GM21717 (cell line): ENCODE data around the gene PTPN3.

ENCODE experiments used
- ATAC-seq: cut with Tn5 transposase; IDR thresholded peaks from one replicate; pipeline ENCODE4 v1.9.1; 2021; ENCODE audit warnings: mild to moderate bottlenecking, moderate library complexity; ENCODE audit not compliant: unreplicated experiment

Gene PTPN3

GRCh38 chr9:109455391-109455790, 42.7 kb downstream of the PTPN3 start:
- no peak for ATAC-seq

DNA sequence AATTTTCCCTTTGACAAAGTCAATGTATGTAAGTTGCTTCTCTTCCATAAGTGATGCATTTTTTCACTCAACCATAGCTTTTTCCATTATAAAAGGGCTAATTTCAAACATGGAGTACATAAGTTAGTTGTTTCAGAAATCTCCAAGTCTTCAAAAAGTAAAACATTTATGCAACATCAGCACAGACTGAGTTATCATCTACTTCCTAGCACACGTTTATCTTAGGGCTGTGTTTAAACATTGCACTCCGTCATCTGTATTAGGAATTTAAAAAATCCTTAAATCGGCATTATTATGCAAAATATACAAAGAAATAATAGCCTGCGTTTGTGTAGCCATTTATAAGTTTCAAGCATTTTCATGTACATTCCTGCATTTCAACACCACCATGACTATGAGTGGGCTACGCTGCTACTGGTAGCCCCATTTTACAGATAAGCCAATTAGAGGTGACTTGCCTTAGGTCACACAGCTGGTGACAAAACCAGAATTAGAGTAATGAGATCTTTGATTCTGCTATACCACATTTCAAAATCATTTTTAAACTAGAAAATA, 43.4 kb downstream of the PTPN3 start:
- no peak for ATAC-seq

GRCh38 chr9:109454041-109454440, 44.1 kb downstream of the PTPN3 start:
- ATAC-seq: no peak

- ATAC-seq: no peak
These were observed 44.8 kb downstream of the PTPN3 start for GRCh38 chr9:109453210-109453842.

GRCh38 chr9:109452761-109453160, 45.3 kb downstream of the PTPN3 start:
- no peak for ATAC-seq

DNA sequence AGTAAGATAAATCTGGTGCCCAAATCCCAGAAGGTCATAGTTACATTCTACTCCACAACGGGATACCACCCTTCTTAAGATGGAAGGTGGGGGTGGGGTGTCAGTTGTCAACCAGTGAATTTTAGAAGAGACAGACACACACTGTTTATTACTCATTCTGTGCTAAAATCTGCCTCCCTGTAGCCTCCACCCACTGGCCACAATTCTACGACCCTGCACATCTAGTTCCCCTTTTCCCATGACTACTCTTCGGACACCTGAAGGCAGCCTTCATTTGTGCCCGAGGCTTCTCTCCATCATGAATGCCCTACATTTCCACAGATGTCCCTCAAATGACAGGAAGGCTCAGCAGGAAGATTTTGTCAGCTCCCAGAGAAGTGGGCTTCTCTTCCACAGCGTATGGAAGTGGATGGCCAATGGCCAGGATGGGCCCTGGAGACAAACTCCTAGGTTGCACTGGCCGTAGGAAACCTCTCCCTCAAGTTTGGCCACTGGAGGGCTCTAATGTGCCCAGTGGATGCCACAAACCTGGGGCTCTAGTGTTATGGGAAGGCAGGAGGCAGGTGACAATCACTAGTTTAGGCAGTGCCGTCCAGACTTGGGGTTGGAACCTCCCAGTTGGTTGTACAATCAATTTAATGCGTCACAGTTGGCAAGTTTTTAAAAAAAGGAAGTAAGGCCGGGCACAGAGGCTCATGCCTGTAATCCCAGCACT, 46.6 kb downstream of the PTPN3 start:
- ATAC-seq: no peak

DNA sequence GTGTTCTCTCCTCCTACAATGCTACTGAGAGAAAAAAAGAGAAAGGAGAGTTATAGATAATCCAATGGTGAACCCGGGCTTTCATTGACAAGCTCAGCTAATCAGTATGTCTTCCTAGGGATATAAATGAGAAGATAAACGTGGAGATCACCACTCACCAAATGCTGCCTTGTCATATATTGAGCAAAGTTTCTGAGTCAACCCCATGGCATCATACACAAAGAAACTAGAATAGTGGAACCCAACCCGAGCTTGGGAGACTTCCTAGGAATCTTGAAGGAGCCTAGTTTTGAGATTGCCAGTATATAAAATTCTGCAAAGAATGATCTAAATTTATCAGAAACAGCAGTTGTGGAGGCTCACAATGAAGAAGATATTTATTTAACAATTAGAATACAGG, 47.8 kb downstream of the PTPN3 start:
- no peak for ATAC-seq

- no peak for ATAC-seq
These were observed 48.9 kb downstream of the PTPN3 start for GRCh38 chr9:109449036-109449798.

- ATAC-seq: no peak
These were observed 49.9 kb downstream of the PTPN3 start for GRCh38 chr9:109448223-109448622.

- ATAC-seq: no peak
These were observed 50.6 kb downstream of the PTPN3 start for GRCh38 chr9:109447329-109448076.

DNA sequence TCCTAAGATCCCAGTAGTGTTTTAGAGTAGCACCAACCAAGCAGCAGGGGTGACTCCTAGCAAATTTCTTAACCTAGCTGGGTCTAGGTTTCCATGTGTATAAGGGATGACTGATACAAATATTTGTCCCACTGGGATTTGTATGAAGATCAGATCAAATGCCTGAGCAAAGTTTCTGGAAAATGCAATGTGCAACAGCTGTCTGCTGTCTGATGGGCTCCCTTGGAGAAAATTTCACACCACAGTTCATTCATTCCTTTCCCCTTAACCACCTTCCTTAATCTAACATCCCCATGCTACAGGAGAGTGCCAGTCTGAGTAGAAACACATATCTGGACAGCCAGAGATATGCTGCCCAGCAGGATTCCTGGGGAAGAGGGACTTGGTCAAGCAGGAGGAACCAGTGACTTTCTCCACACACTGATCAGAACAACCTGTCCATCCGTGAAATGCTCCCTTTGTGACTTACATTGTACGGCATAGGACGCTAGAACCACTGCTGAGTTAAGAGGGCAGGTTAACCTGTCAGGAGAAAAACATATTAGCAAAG, 53.3 kb downstream of the PTPN3 start:
- no peak for ATAC-seq

DNA sequence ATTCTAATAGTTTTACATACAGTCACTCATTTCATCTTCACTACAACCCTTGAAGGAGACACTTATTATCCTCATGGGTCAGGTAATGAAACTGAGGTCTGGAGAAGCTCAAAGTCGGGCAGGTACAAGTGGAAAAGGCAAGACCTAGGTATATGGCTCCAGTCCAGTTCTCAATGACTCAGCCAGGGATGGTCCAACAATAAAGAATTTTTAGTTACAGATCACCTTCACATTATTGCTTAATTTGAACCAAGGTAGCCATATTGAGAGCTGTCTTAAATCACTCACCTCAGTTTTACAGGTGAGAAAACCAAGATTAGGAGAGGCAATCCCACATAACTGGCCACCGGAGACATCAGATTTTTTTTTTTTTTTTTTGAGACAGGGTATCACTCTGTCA, 55.4 kb downstream of the PTPN3 start:
- no peak for ATAC-seq

GRCh38 chr9:109441296-109441695, 56.8 kb downstream of the PTPN3 start:
- ATAC-seq: no peak

DNA sequence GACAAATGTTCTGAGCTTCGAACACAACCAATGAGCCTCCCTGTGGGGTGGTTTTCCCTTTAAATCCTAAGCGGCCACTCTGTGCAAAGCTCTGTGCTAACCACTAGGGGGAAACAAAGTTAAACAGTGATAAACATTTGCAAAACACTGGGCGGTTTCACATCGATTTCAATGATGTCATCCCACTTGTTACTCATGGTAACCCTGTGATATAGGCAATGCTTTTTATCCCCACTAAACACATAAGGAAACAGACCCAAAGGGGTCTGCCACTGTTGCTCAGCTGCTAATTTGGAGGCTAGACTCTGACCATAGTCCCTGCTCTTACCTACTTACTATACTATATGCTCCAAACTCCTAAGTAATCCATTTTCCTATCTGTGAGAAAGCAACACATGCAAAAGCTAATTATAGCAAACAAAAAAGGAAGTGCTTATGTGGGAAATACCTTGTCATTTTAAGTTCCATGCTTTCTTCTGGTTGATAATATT, 57.3 kb downstream of the PTPN3 start:
- ATAC-seq: peak; percentile 95

DNA sequence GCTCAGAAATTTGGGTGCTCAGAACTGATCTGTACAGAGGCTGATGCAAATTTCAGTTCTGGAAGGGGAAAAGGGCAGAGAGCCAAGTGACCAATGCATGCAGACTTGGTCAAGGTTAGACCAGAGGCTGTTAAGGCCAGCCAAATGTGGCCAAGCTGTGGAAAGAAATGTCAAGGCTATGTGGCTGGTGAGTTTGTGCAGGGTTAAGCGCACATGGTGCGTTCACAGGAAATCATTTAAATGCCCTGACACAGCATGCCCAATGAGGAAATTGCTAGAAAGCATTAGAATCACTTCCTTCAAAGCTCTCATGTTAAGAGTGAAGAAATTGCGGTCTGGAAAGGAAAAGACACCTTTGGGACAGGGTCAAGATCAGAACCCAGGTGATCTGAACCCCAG, 58.0 kb downstream of the PTPN3 start:
- ATAC-seq: peak; percentile 31

- ATAC-seq: no peak
These were observed 58.6 kb downstream of the PTPN3 start for GRCh38 chr9:109439378-109440116.

GRCh38 chr9:109437286-109437685, 60.8 kb downstream of the PTPN3 start:
- no peak for ATAC-seq

- ATAC-seq: no peak
These were observed 62.0 kb downstream of the PTPN3 start for GRCh38 chr9:109436071-109436470.

GRCh38 chr9:109433476-109433875, 64.6 kb downstream of the PTPN3 start:
- no peak for ATAC-seq

DNA sequence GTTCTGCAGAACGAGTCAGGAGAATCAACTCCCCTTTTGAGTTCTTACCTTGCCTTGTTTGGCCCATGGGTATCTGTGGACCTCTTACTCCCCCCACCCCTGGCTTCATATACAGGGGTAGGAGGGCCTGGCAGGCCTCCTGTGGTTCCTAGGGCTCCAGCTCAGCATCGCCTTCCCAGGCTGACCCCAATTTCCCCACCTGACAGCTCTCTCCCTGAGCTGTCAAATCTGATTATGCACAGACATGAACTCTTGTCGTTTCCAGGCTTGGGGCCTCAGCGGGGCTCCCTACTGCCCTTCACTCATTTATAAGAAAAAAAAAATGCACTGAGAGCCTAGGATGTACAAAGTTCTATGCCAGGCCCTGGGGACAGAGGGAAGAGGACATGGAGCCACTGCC, 67.9 kb downstream of the PTPN3 start:
- no peak for ATAC-seq
